Measurements from ENCODE around the gene P2RX5.

P2RX5 gene

DNA sequence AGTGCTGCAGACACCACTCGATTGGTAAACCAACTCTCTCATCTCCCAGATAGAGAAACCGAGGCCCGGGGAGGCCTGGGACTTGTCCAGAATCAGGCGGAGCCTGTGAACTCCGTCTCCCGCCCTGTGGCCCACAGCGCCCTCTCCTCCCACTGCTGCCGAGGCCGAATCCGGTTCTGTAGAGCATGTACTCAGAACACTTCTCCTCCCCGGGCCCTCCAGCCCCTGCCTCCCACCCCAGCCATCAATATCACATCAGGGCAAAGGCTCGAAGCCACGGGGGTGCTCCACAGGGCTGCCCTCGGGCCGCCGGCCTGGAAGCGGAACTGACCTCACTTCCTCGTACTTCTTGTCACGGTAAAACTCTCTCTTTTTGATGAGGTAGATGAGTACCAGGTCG is 14.4 kb downstream of the P2RX5 start:
- no peak for DNase-seq

DNA sequence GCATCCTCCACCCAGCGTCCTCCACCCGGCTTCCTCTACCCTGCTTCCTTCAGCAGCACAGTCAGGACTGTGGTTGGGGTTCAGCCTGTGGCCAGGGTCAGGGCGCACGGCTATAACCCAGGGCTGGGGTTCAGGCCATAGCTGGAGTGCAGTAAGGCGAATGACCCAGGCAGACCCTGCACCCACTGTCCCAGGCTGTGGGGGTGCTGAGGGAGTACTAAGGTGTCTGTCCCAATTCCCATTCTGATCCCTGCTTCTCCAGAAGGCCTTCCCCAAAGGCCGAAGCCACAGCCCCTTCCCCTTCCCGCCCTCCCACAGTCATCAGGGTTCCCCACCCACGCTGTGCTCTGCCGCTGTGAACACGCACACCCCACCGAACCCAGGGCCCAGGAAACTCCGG is 14.9 kb downstream of the P2RX5 start:
- DNase-seq, result no peak

DNA sequence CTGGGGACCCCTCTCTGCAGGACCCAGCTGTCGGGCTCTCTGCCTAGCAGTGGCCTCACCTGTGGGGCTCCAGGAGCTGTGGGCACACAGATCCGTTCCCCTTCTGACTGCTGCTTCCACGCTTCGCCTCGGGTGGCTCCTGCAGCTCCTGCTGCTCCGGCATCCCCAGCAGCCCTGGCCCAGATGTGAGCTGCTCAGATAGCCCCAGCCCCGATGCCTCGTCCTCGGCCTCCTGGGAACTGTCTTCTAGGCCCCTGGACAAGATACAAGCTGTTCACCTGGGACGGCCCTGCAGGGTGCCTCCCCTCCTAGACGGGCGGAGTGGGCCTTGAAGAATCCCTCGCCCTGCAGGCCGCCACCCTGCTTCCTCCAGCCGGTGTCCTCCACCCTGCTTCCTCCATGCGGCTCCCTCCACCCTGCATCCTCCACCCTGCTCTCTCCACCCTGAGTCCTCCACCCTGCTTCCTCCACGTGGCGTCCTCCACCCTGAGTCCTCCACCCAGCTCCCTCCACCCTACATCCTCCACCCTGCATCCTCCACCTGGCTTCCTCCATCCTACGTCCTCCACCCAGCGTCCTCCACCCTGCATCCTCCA is 16.3 kb downstream of the P2RX5 start:
- DNase-seq, result no peak

DNA sequence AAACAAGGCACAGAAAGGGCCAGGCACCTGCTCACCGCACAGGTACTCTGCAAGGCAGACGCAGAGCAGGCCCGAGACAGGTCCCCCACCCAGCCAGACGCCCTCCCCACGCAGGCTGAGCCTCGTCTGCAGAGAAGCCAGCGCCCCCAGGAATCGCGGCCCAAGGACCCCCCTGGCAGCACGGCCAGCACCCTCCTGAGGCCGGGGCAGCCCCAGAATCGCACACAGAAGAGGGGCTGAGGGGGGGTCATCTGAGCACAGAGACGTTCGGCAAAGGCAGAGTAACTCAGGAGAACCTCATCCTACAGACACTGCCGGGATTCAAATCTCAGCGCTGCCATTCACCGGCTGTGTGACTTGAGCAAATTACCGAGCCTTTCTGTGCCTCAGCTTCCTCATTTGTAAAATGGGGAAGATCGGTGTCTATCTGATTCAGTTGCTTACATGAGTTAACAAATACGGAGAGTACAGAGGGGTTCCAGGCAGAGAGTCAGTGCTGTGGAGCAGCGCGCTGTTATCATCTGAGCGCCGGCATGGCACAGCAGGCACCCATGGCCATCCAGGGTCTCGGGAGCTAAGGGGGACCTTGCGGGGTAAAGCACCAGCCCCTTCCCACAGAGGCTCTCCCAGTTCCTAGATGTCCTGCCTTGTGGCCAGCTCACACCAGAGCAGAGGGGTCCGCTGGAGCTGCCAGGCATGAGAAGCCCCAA is 17.0 kb downstream of the P2RX5 start:
- no peak for DNase-seq

DNA sequence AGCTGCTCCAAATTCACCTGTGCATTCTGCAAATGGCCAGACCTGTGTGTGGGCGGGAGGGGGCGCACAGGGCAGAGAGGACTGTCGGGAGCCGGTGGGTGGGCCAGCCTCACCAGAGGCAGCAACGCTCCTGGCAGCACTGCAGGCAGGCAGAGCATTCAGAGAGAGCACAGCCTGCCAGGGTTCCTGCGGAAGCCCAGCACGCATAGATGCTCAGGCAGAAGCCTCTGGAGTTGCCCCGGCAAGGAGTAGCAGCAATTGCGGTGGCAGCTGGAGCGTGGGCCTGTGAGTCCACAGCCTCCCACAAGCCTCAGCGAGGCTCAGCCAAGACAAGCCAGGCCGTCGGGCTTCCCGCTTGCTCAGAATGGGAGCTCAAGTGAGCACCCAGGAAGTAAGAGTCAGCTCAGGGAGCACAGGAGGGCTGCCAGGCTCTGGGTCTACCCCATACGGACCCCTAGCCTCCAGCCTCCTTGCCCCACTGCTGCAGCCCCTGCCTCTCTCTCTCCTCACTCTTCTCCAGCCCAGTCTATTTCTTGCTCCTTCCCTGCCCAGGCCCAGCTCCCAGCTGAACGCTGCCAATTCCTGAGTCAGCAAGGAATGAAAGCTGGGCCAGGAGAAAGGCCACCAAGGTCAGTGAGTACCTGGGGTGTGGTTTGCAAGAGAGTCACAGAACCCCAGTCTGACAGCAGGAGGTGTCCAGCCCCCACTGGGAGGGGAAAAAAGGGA is 17.7 kb downstream of the P2RX5 start:
- peak in 22 of 56 donors; percentile 15 to 59 (median 33) for DNase-seq

DNA sequence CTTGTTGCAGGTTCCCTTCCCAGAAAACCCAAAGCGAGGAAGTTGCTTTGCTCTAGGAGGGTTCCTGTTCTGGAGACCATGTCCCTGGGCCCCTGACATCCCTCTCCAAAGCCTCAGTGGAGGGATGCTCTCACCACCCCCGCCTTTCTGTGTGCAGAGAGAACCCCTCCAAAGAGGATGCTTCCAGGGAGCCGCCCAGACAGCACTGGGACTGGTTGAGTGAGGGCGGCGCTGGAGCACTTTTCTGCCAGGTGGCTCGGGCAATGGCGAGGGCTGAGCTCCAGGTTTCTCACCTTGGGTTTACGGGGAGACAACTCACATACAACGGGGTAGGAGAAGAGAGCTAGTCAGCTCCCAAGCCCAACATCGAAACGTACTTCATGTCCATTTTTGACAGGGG is 20.1 kb downstream of the P2RX5 start:
- no peak for DNase-seq

DNA sequence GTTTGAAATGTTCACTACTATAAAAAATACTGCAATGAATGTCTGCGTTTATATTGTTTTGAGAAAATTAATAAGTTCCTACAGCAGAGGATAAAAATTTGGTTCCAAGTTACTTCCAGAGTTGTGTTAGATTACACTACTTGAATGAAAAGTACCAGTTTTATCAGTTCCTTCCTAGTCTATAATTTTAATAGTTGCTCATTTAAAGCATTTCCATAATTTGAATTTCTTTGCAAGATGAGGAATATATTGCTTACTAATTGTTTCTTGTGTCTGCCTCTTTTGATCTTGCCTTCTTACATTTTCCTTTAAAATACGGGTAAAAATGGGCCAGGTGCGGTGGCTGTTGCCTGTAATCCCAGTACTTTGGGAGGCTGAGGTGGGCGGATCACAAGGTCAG is 23.4 kb downstream of the P2RX5 start:
- no peak for DNase-seq

DNA sequence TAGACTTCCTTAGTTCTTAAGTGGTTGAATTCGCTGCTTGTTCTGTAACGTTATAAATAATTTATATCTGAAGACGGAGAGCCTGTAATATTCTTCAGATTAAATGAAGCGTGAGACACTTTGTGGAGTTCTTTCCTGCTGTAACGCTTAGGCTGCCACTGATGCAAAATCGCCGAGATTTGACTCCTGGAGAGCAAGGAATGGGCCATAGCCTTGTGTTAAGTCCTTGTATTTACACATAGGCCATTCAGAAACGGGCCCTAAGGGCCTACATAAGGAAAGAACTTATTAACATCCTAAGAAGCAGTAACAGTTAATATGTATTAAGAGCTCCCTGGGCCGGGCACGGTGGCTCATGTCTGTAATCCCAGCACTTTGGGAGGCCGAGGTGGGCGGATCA is 26.4 kb downstream of the P2RX5 start:
- no peak for DNase-seq

DNA sequence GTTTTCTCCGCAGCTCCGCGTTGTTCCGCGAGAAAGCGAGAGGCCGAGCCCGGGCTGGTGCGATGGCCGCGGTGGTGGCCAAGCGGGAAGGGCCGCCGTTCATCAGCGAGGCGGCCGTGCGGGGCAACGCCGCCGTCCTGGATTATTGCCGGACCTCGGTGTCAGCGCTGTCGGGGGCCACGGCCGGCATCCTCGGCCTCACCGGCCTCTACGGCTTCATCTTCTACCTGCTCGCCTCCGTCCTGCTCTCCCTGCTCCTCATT is 26.9 kb downstream of the P2RX5 start:
- DNase-seq, result no peak

DNA sequence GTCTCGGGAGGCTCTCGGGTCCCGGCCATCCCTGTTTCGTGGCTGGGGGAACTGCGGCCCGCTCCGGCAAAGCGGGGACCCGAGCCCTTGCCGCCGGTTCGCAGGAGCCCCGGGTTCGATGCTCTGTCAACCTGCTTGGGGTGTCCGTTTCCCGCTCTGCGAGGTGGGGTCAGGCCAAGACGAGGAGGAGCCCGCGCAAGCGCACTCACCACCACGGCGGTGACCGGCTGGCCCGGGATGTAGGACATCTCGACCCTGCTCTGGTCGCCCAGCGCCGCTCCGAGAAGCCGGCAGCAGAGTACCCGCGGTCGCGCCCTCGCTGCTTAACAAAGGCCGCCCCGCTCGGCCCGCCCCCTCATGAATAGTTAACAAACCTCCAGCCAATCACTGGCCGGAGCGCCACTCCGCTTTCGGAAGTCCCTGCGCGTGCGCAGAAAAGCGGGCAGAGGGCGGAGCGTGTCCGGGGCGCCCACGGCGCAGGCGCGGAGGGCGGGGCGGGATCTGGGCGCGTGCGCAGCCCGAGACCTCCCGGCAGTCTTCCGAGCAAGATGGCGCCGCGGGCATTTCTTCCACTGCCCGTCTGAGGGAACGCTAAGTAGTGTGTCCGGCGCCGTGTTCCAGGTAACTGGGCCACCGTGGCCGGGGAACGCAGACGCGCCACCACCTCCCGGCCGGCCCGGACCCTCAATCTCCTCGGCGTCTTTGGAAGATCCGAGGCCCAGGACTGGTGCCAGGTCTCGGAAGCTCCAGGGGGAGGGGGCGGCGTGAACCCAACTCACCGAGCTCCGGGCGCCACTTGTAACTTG is 27.5 kb downstream of the P2RX5 start, which contains the start of the genes EMC6 and TAX1BP3:
TSS of gene EMC6 (plus strand) at position 534 of the 806 bp plus-strand sequence. CDS start 335 bp downstream, outside the sequence.
TSS of gene TAX1BP3 (minus strand) at position 300 of the 806 bp plus-strand sequence. CDS start at position 248, 52 bp downstream.
- DNase-seq, result peak; percentile 85 to 99 (median 97)

DNA sequence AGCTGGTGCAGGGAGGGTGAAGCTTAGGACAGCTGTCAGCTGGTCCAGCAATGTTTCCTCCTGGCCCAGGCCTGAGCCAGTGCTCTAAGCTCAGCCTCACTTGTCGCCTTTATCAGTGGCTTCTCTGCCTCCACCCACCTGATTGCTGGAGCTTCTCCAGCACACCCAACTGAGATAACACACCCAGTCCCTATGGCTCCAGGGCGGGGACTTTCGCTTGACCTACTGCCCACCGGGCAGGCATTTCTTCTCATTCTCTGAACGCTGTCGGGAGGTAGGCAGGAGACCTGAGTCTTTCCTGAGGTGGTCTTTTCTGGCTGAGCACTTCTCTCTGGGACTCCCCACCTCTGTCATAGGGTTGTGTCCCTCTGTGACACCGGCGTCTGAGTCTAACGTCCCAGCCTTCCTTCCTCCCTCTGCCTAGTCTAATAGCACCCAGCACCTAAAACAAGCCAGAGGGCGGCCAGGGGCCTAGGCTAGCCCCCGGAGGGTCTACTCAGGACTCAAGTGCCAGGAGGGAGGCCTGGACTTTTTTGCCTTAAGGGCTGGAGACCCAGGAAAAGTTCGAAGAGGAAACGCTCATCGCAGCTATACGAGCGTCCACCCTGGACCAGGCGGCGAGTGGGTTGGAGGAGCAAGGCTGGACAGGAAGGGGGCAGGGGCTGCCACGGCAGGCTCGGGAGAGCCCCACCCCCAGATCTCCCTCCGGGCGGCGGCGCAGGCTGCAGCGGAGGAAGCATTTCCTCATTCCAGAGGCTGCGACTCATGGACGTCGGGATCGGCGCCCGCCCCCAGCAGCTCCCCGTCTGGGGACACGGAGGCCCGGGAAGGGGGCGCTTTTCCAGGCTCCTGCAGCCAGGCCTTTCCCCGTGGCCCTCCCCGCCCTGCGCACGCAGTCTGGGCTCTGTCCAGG is 28.3 kb downstream of the P2RX5 start:
- peak in 32 of 56 donors; percentile 40 to 80 (median 69) for DNase-seq

DNA sequence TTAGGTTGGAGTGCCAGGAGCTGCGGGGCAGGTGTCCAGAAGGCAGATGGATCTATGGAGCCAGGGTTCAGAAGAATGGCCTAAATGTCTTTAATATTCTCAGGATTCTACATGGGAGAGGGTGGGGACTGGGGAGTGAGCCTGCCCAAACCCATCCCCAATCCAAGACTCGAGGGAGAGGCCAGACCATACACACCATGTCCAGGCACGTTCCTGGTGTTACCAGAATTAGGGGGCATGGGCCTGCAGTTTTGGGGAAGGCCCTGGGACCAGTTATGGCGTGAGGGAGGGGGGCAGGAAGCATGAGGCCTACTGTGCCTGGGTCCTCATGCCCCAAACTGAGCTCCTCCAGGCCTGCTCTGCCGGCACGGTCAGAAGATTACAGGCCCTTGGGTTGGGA is 29.4 kb downstream of the P2RX5 start:
- no peak for DNase-seq

DNA sequence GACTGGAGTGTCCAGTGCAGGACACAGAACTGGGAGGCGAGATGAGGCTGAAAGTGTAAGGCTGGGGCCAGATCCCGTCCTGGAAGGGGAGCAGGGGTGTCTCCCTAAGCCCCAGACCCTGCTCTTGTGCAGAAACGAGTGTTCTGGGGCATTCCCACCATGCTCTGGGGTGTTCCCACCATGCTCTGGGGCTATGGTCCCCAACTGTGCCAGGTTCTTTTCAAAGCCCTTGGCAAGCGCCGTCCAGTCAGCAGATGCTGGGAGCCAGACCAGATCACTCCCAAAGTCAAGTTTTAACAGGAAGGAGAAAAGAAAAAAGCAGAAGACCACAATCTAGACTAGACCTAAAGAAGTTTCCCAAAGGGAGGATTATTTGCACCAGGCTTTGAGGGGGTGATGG is 30.1 kb downstream of the P2RX5 start:
- peak in 29 of 56 donors; percentile 8 to 68 (median 32) for DNase-seq

DNA sequence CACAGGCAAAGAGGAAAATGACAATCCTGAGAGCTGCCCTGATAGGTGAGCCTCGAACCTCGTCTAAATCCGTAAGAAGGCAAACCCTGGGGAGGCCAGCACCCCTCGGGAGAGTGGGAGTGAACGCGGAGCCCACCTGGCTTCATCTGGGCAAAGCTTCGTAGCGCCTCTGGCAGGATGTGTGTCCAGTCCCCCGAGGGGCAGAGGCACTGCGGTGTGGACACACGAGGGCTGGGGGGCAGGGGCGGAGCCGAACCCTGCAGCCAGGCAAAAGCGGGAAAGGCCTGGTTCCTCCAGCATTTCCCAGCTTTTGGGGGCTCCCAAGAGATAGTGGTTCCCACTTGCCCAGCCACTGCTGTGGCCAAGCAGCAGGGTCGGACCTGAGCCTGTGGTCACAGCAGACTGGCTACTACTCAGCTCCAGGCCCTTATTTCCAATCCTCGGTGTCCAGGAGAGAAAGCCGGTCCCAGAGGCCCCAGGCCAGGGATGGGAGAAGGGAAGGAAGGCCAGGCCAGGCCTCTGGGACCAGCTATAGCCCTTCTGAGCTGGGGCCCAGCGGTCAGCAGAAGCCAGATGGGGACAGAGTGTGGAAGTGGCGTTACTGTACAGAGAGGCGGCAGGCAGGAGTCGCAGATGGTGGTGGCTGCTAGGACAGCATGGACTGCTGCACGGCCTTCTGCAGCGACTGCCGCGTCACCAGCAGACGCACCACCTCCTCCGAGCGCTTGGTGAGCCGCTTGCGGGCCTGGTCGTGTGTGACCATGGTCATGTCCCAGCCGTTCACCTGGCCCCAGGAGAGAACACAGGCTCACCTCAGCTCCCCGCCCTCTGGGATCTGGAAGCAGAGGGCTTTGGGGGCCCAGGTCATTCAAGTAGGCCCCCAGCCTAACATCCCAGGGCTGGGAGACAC is 32.6 kb downstream of the P2RX5 start:
- DNase-seq, result no peak

DNA sequence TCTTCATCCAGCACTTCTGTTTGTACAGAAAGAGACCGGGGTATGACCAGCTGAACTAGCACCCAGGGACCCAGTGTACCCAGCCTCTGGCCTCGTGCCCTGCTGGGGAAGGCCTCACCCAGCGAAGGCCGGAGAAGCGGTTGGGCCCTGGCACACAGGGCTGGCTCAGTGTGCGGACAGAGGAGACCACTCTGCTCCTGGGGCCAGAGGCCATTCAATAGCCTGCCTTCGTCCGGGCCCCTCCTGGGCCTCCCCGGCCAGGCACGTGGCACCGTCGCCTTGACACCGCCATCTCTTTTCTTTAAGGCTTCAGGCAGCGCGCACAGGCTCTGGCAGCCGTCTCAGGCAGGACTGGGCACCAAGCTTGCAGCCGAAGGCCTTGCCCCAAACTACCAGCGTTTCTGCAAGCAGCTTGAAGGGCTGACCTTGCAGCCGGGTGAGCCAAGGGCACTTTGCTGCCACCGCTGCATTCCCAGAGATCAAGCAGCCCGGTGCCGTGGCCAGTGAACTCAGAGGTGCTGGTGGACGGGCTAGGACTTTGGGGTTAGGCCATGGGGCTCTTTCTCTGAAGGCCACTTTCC is 35.6 kb downstream of the P2RX5 start:
- peak in 19 of 56 donors; percentile 12 to 64 (median 41) for DNase-seq

DNA sequence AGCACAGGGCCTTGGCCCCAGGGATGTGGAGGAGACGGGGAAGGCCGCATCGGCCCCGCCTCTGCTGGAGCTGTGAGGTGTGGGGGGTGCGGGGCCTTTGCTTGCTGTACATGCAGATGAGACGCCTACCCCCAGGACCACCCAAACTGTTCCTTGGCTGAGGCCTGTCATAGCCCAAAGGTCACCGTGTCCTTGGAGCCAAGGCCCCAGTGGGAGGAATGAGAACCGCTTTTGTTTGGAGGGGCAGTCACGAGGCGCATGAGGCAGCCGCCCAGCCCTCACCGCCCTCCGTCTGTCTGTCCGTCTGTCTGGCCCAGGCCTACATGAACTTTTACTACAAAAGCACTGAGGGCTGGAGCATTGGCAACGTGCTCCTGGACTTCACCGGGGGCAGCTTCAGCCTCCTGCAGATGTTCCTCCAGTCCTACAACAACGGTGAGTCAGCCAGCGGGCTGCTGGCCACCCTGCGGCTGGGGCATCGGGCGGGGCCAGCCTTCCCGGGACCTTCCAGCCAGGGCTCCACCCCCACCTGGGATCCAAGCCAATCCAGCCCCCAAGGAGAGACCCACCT is 36.3 kb downstream of the P2RX5 start:
- peak in 25 of 56 donors; percentile 16 to 63 (median 39) for DNase-seq

DNA sequence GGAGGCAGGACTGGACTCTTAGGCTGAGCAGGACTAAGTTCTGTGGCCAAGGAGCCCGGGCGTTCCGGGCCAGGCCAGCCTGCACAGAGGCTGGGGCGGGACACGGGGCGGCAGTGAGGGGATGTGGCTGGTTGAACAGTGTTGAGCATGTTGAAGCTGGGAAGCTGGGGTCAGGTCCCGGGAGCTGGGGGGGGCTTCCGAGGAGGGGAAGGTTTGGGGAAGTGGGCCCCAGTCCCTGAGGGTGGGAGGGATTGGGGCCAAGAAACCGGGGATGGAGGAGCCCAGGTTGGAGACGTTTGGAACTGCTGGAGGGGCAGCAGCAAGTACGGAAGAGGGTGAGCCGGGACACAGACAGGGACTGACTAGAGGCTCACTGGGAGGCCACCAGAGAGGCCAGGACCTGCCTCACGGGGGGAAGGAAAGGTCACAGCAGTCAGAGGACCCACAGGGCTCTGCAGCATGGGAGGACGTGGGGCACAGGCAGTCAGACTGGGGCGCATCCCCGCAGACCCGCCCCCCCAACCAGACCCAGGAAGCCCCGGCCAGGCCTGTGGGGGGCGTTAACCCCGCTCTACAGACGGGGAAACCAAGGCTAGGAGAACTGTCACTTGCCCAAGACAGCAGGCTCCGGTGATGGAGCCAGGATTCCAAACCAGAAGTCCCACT is 37.0 kb downstream of the P2RX5 start:
- no peak for DNase-seq

Measured in amygdala (tissue), 56 donors.